ENCODE results near the gene TNFAIP8L3. TPM values are rescaled to one million over a fixed set of nuclear protein-coding genes. Genes with fewer than 3 reads are reported as not detected.
"Not testable (repeated sequence)": the region's sequence is repeated elsewhere in the genome, so short reads cannot be mapped to it uniquely, and the experiment has no call there.

The TNFAIP8L3 gene
- total and polyA plus RNA-seq, 8 donors: 0.58 to 12.5 (median 5.9) TPM; not detected in 1

GRCh38 chr15:51129535-51130188 lies 35.0 kb upstream of the TNFAIP8L3 start:
- peak in 1 of 2 donors; percentile 18 for DNase-seq
- Histone ChIP-seq H3K36me3 (no peaks in the 10 kb centered on the region), H3K4me1 (peaks cover 0 to 4% (median 0%) of the 10 kb centered on the region in 4 donors), H3K27me3 (no peaks in the 10 kb centered on the region), H3K9me3 (no peaks in the 10 kb centered on the region), H3K4me3 (no peak overlapping the region), H3K27ac (no peak overlapping the region)
- TF ChIP-seq, protein P1, sequence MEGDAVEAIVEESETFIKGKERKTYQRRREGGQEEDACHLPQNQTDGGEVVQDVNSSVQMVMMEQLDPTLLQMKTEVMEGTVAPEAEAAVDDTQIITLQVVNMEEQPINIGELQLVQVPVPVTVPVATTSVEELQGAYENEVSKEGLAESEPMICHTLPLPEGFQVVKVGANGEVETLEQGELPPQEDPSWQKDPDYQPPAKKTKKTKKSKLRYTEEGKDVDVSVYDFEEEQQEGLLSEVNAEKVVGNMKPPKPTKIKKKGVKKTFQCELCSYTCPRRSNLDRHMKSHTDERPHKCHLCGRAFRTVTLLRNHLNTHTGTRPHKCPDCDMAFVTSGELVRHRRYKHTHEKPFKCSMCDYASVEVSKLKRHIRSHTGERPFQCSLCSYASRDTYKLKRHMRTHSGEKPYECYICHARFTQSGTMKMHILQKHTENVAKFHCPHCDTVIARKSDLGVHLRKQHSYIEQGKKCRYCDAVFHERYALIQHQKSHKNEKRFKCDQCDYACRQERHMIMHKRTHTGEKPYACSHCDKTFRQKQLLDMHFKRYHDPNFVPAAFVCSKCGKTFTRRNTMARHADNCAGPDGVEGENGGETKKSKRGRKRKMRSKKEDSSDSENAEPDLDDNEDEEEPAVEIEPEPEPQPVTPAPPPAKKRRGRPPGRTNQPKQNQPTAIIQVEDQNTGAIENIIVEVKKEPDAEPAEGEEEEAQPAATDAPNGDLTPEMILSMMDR (IDR thresholded peaks at IDR 0.05): no peak
- TF ChIP-seq POLR2A (IDR thresholded peaks at IDR 0.05): no peak
- no peak for TF ChIP-seq EP300 (IDR thresholded peaks at IDR 0.05)
- no peak for TF ChIP-seq POLR2AphosphoS5 (IDR thresholded peaks at IDR 0.05)
- intact Hi-C loops (cut with DNase I; ENCODE audit: low total_unique reads): no loop called here
- WGBS, 5 donors: 79 to 89% (median 83%) methylated on average over 5 of the region's 5 CpGs

DNA sequence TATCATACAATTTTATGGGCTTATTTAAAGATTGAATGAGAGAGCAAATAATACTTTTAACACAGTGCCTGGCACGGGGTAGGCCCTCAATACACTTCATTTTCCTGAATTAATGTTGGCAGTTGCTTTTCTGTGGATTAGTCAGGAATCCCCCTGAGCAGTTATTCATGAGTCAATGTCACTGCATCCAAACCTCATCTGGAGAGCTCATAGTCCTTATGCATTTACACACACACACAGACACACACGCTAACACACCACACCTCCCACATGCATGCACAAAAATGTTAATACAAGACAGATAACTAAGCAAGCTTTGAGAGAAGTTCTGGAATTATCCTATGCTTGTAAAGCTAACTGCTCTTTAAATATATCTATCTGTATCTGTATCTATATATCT lies 34.0 kb upstream of the TNFAIP8L3 start:
- TF ChIP-seq EP300 (IDR thresholded peaks at IDR 0.05): no peak
- TF ChIP-seq, protein P1 (IDR thresholded peaks at IDR 0.05): no peak
- TF ChIP-seq POLR2A (IDR thresholded peaks at IDR 0.05): no peak
- TF ChIP-seq POLR2AphosphoS5 (IDR thresholded peaks at IDR 0.05): no peak
- H3K4me3 ChIP-seq: no peak overlapping the region
- peaks cover 0 to 4% (median 0%) of the 10 kb centered on the region in 4 donors for H3K4me1 ChIP-seq
- H3K36me3 ChIP-seq: no peaks in the 10 kb centered on the region
- H3K9me3 ChIP-seq: no peaks in the 10 kb centered on the region
- H3K27ac ChIP-seq: no peak overlapping the region
- no peak for DNase-seq
- intact Hi-C loops (cut with DNase I; ENCODE audit: low total_unique reads): no loop called here
- no peaks in the 10 kb centered on the region for H3K27me3 ChIP-seq
- 82 to 89% (median 88%) methylated on average over 2 of the region's 2 CpGs for WGBS, 5 donors

- 75 to 87% (median 80%) methylated on average over 3 of the region's 3 CpGs for WGBS, 5 donors
- Histone ChIP-seq H3K27ac (no peak overlapping the region), H3K4me3 (no peak overlapping the region), H3K4me1 (no peaks in the 10 kb centered on the region), H3K36me3 (no peaks in the 10 kb centered on the region), H3K27me3 (no peaks in the 10 kb centered on the region), H3K9me3 (no peaks in the 10 kb centered on the region)
- DNase-seq: no peak
- intact Hi-C loops (cut with DNase I; ENCODE audit: low total_unique reads): no loop called here
- TF ChIP-seq POLR2A (IDR thresholded peaks at IDR 0.05) (no peak), EP300 (IDR thresholded peaks at IDR 0.05) (no peak), POLR2AphosphoS5 (IDR thresholded peaks at IDR 0.05) (no peak)
- TF ChIP-seq, protein P1 (IDR thresholded peaks at IDR 0.05): no peak
Observed at GRCh38 chr15:51126842-51127241, 32.1 kb upstream of the TNFAIP8L3 start.

DNA sequence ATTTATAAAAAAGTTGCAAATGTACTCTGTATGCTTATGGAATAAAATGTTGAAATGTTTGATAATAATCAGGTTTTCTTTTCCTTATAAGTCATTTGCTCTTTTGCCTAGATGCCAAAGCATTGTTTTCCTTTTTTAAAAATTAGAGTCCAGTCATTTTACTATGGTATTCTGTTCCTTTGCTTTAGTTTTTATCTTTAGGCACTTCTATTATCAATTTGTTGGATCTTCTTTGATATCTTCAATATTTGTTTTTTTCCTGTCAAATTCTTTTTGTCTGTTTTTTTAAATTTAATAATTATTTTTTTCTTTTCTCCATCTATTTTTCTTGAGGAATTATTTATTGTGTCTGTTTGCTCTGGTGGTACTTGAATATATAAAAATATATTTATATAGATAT lies 28.3 kb upstream of the TNFAIP8L3 start:
- H3K27ac ChIP-seq; H3K36me3 ChIP-seq; H3K4me1 ChIP-seq; H3K27me3 ChIP-seq; intact Hi-C loops (cut with DNase I; ENCODE audit: low total_unique reads); H3K4me3 ChIP-seq; H3K9me3 ChIP-seq; DNase-seq: not testable (repeated sequence)

DNA sequence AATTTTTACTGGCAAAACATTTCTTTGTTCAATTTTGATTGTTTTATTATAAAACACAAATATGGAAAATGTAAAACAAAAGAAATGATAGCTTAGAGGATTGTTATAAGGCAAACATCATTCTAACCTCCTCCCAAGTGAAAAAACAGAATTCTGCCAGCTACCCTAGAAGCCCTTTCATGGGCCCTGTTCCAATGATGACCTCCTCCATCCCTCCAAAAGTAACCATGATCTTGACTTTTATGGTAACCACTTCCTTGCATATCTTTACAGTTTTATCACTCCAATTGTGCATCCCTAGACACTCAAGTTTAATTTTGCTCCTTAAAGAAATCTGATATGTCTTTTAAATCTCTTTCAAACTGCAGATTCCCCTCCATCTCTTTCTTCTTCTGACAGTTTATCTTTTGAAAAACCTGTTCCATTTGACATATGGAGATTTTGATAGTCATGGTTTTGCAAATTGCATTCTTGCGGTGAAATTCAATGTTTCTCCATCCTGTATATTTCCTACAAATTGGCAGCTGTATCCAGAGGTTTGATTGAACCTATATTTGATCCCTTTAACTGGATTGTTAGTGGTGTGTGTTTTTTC lies 27.0 kb upstream of the TNFAIP8L3 start:
- Histone ChIP-seq H3K9me3 (no peaks in the 10 kb centered on the region), H3K27ac (no peak overlapping the region), H3K36me3 (no peaks in the 10 kb centered on the region), H3K4me3 (no peak overlapping the region), H3K4me1 (no peaks in the 10 kb centered on the region), H3K27me3 (peaks cover 0 to 3% (median 0%) of the 10 kb centered on the region in 3 donors)
- 89 to 100% (median 98%) methylated on average over 1 of the region's 1 CpG for WGBS, 5 donors
- no peak for DNase-seq
- TF ChIP-seq EP300 (IDR thresholded peaks at IDR 0.05): no peak
- no peak for TF ChIP-seq POLR2AphosphoS5 (IDR thresholded peaks at IDR 0.05)
- TF ChIP-seq, protein P1 (IDR thresholded peaks at IDR 0.05): no peak
- TF ChIP-seq POLR2A (IDR thresholded peaks at IDR 0.05): no peak
- intact Hi-C loops (cut with DNase I; ENCODE audit: low total_unique reads): no loop called here
